Activated naive CD4-positive, alpha-beta T cell treated with anti-CD3 and anti-CD28 coated beads, Interleukin-2, amount 10 ng/mL, durations not matched to agents 7 days and 5 days (primary cell): ENCODE data around the gene CAMK2N1.
A peak's percentile ranks its signal among the peaks of the same experiment; 100 is the strongest.

Experiments
- CTCF ChIA-PET: fragments of 350-600 bp; sonication (Branson Sonifier 250); formaldehyde crosslinking; loops from one replicate; lab custom pipeline; 2021; ENCODE audit warnings: antibody characterized with exemption; lab: Charles Lee
- DNase-seq: peaks from one replicate; pipeline ENCODE4 v3.0.0-alpha.2; 2020
- H3K27ac Mint-ChIP-seq: one replicate; pipeline ENCODE4 v1.8.0; 2021; ENCODE audit warnings: mild to moderate bottlenecking, moderate library complexity, mixed read lengths
- H3K27me3 Mint-ChIP-seq: one replicate; pipeline ENCODE4 v1.8.0; 2021; ENCODE audit warnings: mild to moderate bottlenecking, mixed read lengths
- H3K36me3 Mint-ChIP-seq: one replicate; pipeline ENCODE4 v1.8.0; 2021; ENCODE audit warnings: mixed read lengths
- H3K4me1 Mint-ChIP-seq: one replicate; pipeline ENCODE4 v1.8.0; 2021; ENCODE audit warnings: mixed read lengths
- H3K4me3 Mint-ChIP-seq: one replicate; pipeline ENCODE4 v1.8.0; 2021; ENCODE audit warnings: mild to moderate bottlenecking, moderate library complexity, mixed read lengths
- H3K9me3 Mint-ChIP-seq: one replicate; pipeline ENCODE4 v1.8.0; 2021; ENCODE audit warnings: mixed read lengths

CAMK2N1 gene

DNA sequence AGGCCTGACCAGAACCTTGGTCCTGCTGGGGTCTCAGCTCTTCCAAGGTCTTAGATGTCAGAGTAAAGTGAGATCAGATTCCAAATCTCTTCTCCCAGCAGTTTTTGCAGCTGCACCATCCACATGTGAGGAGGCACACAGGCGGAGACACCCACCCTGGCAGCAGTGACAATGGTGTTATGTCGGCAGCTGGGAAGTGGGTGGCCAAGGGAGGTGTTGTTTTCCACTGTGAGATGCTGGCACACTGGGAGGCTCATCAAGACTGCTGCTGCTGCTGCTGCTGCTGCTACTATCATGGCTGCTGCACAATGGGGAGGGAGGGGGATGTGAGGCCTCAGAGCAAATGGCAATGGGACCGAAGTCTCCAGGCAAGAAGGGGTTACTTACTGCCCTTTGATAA is 23.6 kb downstream of the CAMK2N1 start:
- no peak overlapping the region for H3K27ac Mint-ChIP-seq
- H3K4me1 Mint-ChIP-seq: no peaks in the 10 kb centered on the region
- DNase-seq: no peak
- H3K27me3 Mint-ChIP-seq: peaks cover 22% of the 10 kb centered on the region
- CTCF ChIA-PET: interaction anchor here (0.9 to 1.2 kb wide), 2 partner anchors 33 to 83 kb away, joined by 3 to 4 read pairs; no protein-coding TSS in a partner anchor
- H3K4me3 Mint-ChIP-seq: no peak overlapping the region
- H3K36me3 Mint-ChIP-seq: no peaks in the 10 kb centered on the region
- H3K9me3 Mint-ChIP-seq: no peaks in the 10 kb centered on the region

DNA sequence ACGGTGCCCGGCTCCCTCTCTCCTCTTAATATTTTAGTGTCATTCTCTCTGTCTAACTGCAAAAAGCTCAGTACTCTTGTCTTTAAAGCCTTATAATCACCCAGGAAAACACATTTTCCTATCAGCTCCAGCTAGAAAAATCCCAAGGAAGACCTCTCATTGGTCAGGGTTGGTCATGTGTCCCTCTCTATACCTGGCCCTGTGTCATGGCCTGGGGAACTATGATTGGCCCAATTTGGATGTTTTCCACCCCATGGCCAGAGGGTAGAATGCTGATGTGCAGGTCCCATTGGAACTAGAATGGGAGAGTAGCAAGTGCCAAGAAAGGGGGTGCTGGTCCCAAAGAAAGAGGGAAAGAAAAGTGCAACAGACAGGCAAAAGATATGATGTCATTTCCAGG is 27.3 kb downstream of the CAMK2N1 start:
- peaks cover 11% of the 10 kb centered on the region for H3K27me3 Mint-ChIP-seq
- CTCF ChIA-PET: no interaction called here
- H3K4me3 Mint-ChIP-seq: no peak overlapping the region
- DNase-seq: no peak
- no peaks in the 10 kb centered on the region for H3K36me3 Mint-ChIP-seq
- H3K27ac Mint-ChIP-seq: no peak overlapping the region
- H3K9me3 Mint-ChIP-seq: no peaks in the 10 kb centered on the region
- H3K4me1 Mint-ChIP-seq: no peaks in the 10 kb centered on the region

DNA sequence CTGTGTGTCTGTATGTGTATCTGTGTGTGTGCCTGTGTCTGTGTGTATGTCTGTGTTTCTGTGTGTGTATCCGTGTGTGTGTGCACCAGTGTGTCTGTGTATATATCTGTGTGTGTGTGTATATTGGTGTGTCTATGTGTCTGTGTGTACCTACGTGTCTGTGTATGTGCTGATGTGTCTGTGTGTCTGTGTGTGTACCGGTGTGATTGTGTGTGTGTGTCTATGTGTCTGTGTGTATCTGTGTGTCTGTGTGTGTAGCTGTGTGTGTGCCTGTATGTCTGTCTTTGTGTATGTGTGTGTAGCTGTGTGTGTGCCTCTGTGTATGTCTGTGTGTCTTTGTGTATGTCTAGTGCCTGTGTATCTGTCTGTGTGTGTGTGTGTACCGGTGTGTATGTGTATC is 32.0 kb downstream of the CAMK2N1 start:
- no peaks in the 10 kb centered on the region for H3K4me1 Mint-ChIP-seq
- CTCF ChIA-PET: no interaction called here
- peaks cover 22% of the 10 kb centered on the region for H3K27me3 Mint-ChIP-seq
- no peak overlapping the region for H3K4me3 Mint-ChIP-seq
- no peaks in the 10 kb centered on the region for H3K36me3 Mint-ChIP-seq
- no peaks in the 10 kb centered on the region for H3K9me3 Mint-ChIP-seq
- no peak overlapping the region for H3K27ac Mint-ChIP-seq
- no peak for DNase-seq

DNA sequence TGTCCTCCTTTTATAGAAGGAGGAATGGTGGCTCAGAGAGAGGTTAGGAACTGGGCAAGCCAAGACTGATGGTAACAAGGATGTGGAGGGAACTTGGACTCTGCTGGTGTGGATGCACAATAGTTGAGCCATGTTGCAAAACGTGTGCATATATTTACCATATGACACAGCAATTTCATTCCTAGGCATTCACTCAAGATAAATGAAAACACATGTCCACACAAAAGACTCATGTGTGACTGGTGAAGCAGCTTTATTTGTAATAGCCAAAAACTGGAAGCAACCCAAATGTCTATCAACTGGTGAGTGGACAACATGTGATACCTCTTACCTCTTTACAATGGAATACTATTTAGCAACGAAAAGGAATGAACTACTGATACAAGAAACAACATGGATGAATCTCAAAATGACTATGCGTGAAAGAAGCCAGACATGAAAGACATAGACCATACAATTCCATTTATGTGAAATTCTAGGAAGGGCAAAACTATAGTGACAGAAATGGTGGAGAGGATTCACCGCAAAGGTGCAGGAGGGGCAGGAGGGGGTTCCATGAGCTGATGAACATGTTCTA is 36.2 kb downstream of the CAMK2N1 start:
- H3K4me1 Mint-ChIP-seq: no peaks in the 10 kb centered on the region
- H3K9me3 Mint-ChIP-seq: no peaks in the 10 kb centered on the region
- peaks cover 21% of the 10 kb centered on the region for H3K27me3 Mint-ChIP-seq
- CTCF ChIA-PET: no interaction called here
- H3K4me3 Mint-ChIP-seq: no peak overlapping the region
- DNase-seq: no peak
- H3K27ac Mint-ChIP-seq: no peak overlapping the region
- no peaks in the 10 kb centered on the region for H3K36me3 Mint-ChIP-seq

DNA sequence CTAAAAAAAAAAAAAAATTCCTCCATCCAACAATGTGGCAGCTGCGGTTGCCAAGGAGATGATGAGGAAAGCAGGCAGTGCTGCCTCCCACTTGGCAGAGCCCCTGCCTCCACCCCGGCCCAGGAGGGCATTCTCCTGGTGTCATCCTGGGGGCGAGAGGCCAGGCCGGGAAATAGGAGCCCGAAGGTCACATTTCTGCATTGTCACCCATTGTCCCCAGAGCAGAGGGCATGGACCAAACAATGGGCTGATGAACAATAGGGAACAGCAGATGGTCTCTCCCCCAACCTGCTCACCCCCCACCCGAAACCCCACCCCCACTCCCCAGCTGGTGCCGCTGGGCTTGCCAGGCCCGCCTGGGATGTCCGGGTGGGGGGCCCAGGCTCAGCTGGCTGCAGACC is 37.3 kb downstream of the CAMK2N1 start:
- peaks cover 21% of the 10 kb centered on the region for H3K27me3 Mint-ChIP-seq
- DNase-seq: no peak

DNA sequence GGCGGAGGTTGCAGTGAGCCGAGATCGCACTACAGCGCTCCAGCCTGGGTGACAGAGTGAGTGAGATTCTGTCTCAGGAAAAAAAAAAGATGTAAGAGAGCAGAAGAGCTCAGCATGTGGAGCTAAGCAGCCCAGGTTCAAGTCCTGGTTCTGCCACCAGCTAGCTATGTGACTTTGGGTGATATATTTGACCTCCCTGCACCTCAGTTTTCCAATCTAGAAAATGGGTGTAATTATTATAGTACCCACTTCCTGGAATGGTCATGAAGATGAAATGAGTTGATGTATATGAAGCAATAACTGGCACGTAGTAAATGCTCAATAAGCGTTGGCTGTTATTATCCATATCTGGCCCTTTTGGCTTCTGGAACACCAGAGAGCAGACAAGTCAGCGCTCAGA is 38.2 kb downstream of the CAMK2N1 start:
- no peaks in the 10 kb centered on the region for H3K4me1 Mint-ChIP-seq
- CTCF ChIA-PET: interaction anchor here (1.1 kb wide), 1 partner anchor 45 kb away, joined by 4 read pairs; no protein-coding TSS in a partner anchor
- H3K27ac Mint-ChIP-seq: no peak overlapping the region
- no peaks in the 10 kb centered on the region for H3K9me3 Mint-ChIP-seq
- H3K36me3 Mint-ChIP-seq: no peaks in the 10 kb centered on the region
- no peak for DNase-seq
- no peak overlapping the region for H3K4me3 Mint-ChIP-seq
- H3K27me3 Mint-ChIP-seq: peaks cover 21% of the 10 kb centered on the region

More for the DNA sequence above, 37.3 kb downstream of the CAMK2N1 start:
- CTCF ChIA-PET: no interaction called here
- no peaks in the 10 kb centered on the region for H3K36me3 Mint-ChIP-seq
- H3K9me3 Mint-ChIP-seq: no peaks in the 10 kb centered on the region
- no peaks in the 10 kb centered on the region for H3K4me1 Mint-ChIP-seq
- H3K27ac Mint-ChIP-seq: no peak overlapping the region
- H3K4me3 Mint-ChIP-seq: no peak overlapping the region

DNA sequence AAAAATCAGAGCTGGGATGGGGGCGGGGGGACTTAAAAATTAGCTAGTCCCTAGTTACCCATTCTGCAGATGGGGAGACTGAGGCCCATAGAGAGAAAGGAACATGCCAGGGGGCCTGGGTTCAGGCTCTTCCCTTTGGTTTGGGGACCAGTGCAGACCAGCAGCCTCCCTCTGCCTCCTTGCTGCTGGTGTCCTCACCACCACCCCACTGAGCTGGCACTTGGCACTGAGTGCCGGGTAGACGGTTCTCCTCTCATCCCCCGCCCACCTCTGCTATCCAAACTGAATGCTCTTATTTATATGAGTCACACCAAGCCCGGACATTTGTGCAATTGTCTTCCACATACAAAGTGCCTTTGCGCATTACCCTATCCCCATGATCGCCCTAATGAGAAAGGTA is 39.2 kb downstream of the CAMK2N1 start:
- Mint-ChIP-seq H3K4me3 (no peak overlapping the region), H3K27me3 (peaks cover 21% of the 10 kb centered on the region), H3K9me3 (no peaks in the 10 kb centered on the region), H3K36me3 (no peaks in the 10 kb centered on the region), H3K4me1 (no peaks in the 10 kb centered on the region), H3K27ac (no peak overlapping the region)
- no peak for DNase-seq
- CTCF ChIA-PET: interaction anchor here (1.0 to 1.1 kb wide), 2 partner anchors 46 to 76 kb away, joined by 3 to 4 read pairs; no protein-coding TSS in a partner anchor

DNA sequence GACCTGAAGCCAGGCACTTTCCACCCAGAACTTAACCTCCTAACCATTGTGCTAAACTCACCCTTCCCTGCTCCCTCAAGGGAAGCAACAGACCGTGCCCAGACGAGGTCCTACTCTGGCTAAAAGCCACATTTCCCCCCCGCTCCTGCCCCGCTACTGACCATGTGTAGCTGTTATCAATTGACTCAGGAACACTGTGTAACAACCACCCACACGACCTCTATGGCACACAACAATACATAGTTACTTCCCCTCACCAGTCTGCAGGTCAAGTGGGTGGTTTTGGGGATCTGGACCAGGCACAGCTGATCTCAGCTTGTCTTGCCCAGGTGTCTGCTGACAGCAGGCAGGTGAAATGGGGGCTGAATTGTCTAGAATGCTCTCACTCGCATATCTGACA is 40.1 kb downstream of the CAMK2N1 start:
- no peaks in the 10 kb centered on the region for H3K4me1 Mint-ChIP-seq
- H3K27ac Mint-ChIP-seq: no peak overlapping the region
- no peaks in the 10 kb centered on the region for H3K36me3 Mint-ChIP-seq
- peaks cover 18% of the 10 kb centered on the region for H3K27me3 Mint-ChIP-seq
- DNase-seq: no peak
- H3K9me3 Mint-ChIP-seq: no peaks in the 10 kb centered on the region
- H3K4me3 Mint-ChIP-seq: no peak overlapping the region
- CTCF ChIA-PET: interaction anchor here (0.6 to 1.3 kb wide), 2 partner anchors 15 to 52 kb away, joined by 3 read pairs; no protein-coding TSS in a partner anchor

DNA sequence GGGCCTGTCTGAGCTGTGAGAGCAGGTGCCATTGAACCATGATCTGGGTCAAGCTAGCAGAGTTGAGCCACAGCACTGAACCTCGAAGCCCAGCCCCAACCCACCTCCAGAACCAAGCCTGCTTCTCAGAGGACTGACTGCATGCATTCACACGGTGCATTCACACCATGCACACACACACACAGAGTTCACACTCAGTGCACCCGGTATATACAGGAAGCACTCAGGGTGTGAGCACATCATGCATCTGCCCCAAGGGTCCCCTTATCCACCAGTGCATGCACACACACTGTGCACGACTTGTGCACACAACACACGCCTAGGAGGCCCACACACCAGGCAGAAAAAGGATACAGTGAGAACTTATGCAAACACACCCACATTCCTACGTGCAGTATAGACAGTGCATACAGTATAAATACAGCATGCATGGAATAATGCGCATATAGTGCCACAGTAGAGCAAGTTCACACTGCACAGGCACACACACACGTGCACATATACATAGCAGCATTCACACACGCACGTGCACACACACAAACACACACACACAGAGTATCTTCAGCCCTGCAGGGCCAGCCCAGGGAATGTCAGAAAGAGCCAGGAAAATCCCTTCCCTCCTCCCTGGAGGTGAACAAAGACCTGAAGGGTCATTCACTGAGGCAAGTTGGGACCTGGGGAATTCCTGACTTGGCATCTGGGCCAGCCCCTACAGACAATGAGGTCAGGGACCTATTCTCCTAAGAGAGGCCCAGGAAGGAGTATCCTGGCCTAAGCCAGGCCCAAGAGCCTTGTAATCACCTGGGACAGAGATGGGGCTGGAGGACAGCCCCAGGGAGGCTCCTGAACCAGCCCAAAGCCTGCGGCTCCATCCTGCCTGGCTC is 42.1 kb downstream of the CAMK2N1 start:
- CTCF ChIA-PET: no interaction called here
- Mint-ChIP-seq H3K4me3 (no peak overlapping the region), H3K27me3 (peaks cover 9% of the 10 kb centered on the region)

DNA sequence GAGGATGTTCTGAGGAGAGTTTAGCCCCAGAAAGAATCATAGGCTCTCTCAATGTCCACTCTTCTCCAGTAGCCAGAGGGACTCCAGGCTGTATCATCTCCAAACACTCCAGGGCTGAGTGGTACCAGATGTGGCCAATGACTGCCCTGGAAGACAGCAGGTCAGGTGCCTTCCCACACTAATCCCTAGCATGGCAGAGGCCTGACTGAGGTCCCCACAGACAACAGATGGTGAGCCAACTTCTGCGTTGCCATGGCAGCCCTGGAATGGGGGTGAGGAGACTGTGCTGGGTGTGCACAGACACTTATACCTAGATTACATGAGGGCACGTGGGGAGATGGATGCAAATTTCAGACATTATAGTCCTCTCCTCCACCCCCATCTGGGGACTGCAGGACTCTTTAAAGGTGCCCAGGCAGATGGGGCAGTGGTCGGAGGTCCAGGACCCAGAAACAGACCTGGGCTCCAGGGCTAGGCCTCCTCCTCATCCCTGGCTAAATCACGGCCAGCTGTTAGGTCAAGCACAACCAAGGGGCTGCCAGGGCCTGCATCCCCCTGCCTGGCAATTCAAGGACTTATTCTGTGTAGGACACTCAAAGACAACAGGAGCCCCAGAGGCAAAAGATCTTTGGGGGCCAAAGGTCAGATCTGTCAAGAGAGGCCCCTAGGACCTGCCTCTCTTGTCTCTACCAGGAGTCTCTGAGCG is 42.9 kb downstream of the CAMK2N1 start:
- CTCF ChIA-PET: no interaction called here
- Mint-ChIP-seq H3K4me1 (no peaks in the 10 kb centered on the region), H3K27ac (no peak overlapping the region), H3K36me3 (no peaks in the 10 kb centered on the region), H3K9me3 (no peaks in the 10 kb centered on the region), H3K4me3 (no peak overlapping the region), H3K27me3 (peaks cover 1% of the 10 kb centered on the region)
- DNase-seq: no peak

More for the DNA sequence above, 42.1 kb downstream of the CAMK2N1 start:
- H3K27ac Mint-ChIP-seq: no peak overlapping the region
- DNase-seq: no peak
- H3K9me3 Mint-ChIP-seq: no peaks in the 10 kb centered on the region
- no peaks in the 10 kb centered on the region for H3K4me1 Mint-ChIP-seq
- H3K36me3 Mint-ChIP-seq: no peaks in the 10 kb centered on the region

DNA sequence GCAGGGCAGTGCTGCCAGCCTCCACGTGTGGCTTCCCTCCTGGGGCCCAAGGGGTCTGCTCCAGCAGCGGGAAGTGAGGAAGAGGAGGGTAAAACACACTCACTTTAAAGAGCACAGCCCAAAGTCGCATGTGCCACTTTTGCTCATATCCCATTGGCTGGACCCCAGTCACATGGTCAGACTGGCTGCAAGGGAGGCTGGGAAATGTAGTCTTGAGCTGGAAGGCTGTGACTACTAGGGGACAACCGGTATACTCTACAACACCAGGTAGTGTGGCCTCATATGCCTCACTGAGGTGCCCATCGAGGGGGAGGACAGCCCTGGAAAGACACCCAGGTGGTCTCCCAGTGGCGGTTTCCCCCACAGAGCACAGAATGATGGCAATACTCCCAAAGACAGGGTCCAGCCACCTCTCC is 45.2 kb downstream of the CAMK2N1 start:
- no peak overlapping the region for H3K27ac Mint-ChIP-seq
- H3K27me3 Mint-ChIP-seq: no peaks in the 10 kb centered on the region
- H3K36me3 Mint-ChIP-seq: no peaks in the 10 kb centered on the region
- no peak overlapping the region for H3K4me3 Mint-ChIP-seq
- no peaks in the 10 kb centered on the region for H3K4me1 Mint-ChIP-seq
- peak; percentile 62 for DNase-seq
- H3K9me3 Mint-ChIP-seq: no peaks in the 10 kb centered on the region
- CTCF ChIA-PET: interaction anchor here (0.9 to 1.3 kb wide), 2 partner anchors 10 to 52 kb away, joined by 3 read pairs; no protein-coding TSS in a partner anchor

DNA sequence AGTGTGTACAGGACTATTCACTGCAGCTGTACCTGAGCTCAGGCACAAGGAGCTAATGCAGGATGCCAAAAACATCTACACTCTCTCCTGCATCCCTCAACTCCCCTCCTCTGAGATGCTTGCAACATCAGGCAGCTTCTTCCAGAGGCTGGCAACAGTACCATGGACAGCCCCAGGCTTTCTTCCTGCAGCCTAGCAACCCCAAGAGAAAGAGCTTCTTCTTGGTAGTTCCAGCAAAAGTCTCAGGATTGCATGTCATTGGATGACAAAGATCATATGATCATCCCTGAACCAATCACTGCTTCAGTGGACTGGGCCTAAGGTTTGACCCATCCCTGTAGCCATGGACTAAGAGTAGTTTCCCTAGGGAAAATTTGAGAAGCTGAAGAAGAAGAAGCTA is 46.7 kb downstream of the CAMK2N1 start:
- H3K27ac Mint-ChIP-seq: no peak overlapping the region
- no peaks in the 10 kb centered on the region for H3K4me1 Mint-ChIP-seq
- CTCF ChIA-PET: interaction anchor here (1.6 kb wide), 1 partner anchor 8 kb away, joined by 6 read pairs; no protein-coding TSS in a partner anchor
- peaks cover 15% of the 10 kb centered on the region for H3K27me3 Mint-ChIP-seq
- peak; percentile 25 for DNase-seq
- no peak overlapping the region for H3K4me3 Mint-ChIP-seq
- no peaks in the 10 kb centered on the region for H3K36me3 Mint-ChIP-seq
- no peaks in the 10 kb centered on the region for H3K9me3 Mint-ChIP-seq

DNA sequence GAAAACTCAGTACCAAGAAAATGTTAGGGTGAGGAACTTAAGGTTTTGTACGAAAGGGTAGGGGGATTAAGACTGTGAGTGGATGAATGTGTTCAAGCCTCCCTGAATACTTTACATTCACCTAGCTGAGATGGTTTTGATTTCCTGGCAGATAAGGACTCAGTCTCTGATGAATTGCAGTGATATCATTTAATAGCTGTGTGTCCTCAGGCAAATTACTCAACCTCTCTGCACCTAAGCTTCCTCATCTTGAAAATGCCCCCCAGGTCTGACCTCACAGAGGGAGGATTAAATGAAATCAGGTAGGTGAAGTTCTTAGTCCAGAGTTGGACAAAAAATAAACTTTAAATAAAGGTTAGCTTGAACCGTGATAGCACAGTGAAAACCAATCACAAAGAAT is 48.4 kb downstream of the CAMK2N1 start:
- H3K9me3 Mint-ChIP-seq: no peaks in the 10 kb centered on the region
- H3K4me3 Mint-ChIP-seq: no peak overlapping the region
- CTCF ChIA-PET: interaction anchor here (1.0 kb wide), 1 partner anchor 9 kb away, joined by 3 read pairs; no protein-coding TSS in a partner anchor
- H3K36me3 Mint-ChIP-seq: no peaks in the 10 kb centered on the region
- no peak overlapping the region for H3K27ac Mint-ChIP-seq
- no peak for DNase-seq
- H3K27me3 Mint-ChIP-seq: peaks cover 27% of the 10 kb centered on the region
- no peaks in the 10 kb centered on the region for H3K4me1 Mint-ChIP-seq

DNA sequence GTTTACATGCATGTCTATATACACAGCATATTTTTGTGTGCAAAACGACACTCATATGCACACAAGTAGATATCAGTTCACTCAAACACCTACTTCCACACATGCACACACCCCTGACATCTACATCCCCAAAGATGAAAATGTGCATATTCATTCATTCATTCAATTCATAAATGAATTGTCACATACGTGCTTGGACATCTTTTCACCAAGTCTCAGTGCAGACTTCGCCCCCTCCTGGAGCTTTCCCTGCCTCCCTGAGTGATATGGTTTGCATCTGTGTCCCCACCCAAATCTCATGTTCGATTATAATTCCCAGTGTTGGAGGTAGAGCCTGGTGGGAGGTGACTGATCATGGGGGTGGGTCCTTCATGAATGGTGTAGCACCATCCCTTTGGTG is 53.1 kb downstream of the CAMK2N1 start:
- CTCF ChIA-PET: interaction anchor here (2.7 kb wide), 1 partner anchor 220 kb away, joined by 16 read pairs; no protein-coding TSS in a partner anchor
- H3K27me3 Mint-ChIP-seq: peaks cover 61% of the 10 kb centered on the region
- no peak for DNase-seq
- H3K9me3 Mint-ChIP-seq: no peaks in the 10 kb centered on the region
- no peaks in the 10 kb centered on the region for H3K4me1 Mint-ChIP-seq
- H3K36me3 Mint-ChIP-seq: no peaks in the 10 kb centered on the region
- H3K27ac Mint-ChIP-seq: no peak overlapping the region
- no peak overlapping the region for H3K4me3 Mint-ChIP-seq
